NCI-H2196 treated with DMSO at 0.1 percent for 48 hours (cell line): ENCODE measurements around the gene EOGT.

ENCODE experiments used
- DNase-seq: peaks from one replicate; lab custom pipeline; 2025; ENCODE audit not compliant: unreplicated experiment; lab: John Stamatoyannopoulos, UW

Gene EOGT

DNA sequence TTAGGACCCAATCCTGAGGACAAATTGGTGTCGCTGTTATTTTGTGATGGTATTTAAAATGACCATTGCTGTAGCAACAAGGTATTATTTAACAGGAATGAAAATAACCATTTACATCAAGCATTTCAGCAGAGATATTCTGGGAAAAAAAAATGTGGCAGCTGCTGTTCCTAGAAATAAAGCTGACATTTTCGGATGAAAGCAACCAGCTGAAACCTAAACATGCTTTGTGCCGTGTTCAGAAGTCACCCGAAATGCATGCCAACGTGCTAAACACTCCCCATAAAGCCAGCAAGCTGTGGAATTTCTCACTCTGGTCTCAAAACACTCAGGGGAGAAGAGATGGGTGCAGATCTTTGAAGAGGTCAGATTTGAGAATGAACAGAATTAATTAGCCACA, 49.6 kb downstream of the EOGT start:
- no peak for DNase-seq

DNA sequence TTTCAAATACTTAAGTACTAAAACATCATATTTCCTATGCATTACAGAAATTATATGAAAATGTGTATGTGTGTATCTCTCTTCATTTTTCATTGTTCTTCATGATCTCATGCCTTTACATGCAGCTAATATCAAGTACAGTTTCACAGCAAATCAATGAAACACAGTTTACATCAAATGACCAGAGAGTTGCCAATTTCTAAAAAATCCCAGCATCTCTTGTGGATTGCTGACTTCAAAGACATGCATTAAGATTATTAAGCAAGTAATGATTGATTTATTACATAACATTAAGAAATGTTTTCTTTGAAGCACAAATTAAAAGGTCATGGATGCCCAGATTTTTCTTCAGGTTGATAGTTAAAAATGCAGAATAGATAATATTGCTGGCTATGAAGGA, 50.1 kb downstream of the EOGT start:
- no peak for DNase-seq

DNA sequence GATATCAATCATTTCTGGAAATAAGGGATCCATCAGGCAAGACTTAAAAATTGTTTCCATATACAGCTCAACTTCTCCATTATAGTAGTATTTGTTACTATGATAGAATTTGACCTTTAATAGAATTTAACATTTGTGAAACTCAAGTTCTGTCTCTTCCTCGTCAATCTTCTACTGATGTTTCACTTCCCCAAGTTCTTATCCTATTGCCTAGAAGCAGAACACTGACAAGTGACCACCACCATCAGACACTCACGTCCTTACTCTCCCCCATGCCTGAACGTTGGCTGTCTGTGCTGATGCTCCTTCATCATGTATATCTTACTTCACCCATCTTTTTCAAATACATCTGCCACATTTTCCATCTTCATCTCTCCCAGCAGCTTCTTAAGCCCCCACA, 54.6 kb downstream of the EOGT start:
- no peak for DNase-seq

DNA sequence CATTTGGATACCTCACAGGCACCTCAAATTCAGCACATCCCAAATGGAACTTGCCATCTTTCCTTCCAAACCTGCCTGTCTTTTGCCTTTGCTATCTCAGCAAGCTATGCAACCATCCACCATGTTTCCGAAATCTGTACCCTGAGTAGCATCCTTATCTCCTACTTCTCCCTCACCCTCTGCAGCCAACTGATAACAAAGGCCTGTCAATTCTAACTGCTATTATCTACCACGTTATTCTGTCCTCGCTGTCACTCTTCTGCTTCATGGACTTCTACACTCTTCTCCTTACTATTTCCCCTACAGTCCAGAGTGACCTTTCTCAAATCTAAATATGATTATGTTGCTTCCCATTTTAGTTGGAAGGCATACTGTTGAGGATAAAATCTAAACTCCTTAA, 55.6 kb downstream of the EOGT start:
- DNase-seq: no peak

DNA sequence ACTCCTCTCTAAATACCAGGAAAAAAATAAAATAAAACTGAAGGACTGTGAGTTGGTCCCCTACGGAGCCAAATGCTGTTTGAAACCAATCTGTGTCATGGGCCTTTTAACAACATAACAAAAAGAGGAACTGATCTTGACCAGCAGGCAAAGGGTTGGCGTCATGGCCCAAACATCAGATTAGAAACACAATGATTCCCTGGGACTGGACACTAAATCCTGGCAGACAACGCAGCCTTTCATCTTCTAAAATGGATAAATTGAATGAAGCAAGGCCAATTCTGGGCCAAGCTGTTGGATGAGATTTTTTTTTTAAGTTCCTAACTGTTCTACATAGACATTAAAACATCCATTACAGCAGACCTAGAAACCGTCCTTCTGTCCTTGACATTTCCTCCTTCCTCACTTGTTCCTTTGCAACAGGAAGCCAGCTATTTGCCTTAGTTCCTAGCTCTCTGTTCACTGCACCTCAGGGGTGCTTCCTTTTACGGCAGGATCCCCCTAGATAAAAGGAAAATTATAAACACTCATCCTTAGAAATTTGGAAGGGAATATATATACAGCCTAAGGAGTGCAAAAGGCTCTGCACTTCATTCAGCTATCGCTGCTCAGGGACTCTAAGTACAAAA, 59.6 kb downstream of the EOGT start:
- no peak for DNase-seq

DNA sequence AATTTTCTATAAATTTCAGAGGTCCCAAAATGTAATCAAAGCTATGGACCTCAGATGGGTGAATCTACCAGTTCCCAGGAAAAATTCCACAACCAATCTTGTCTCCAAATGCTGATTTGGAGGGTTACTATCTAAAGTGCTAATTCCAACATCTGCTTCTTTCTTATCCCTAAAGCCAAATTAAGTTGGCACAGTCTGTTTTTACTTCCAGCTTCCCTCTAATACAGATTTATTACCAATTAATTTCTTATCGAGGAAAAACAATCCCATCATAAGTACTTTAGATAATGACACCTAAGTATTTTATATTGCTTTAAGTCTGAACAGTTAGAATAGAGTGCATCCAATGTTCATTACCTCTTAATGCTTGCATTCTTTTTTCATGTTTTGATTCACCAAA, 68.3 kb downstream of the EOGT start:
- DNase-seq: no peak

DNA sequence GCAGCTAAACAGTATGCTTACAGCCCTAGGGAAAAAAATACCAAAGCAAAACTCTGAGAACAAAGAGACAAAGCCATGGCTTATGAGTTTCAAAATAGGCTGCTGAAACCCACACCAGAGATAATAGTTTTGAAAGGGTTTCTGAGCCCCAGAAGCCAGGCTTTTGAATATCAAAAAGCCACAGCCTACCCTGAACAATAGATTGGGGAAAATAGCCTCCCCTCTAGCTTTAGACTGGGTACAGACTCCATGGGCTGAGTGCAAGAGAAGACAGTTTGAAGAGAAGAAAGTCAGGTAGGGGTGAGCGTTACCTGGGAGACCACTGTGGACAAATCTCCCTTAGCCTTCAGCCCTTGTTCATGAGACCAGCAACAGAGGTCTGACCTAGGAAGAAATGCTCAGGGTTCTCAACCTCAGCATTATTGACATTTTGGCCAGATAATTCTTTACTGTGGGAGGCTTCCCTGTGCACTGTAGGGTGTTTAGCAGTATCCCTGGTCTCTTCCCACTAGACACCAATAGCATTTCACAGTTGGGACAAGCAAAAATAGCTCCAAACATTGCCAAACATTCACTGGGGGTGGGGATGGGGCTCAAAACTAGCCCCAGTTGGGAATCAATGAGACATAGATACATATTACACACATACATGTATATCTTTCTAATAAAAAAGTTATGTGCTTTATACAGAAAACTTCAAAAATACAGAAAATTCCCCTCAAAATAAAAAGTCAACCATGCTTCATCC, 69.6 kb downstream of the EOGT start:
- no peak for DNase-seq

DNA sequence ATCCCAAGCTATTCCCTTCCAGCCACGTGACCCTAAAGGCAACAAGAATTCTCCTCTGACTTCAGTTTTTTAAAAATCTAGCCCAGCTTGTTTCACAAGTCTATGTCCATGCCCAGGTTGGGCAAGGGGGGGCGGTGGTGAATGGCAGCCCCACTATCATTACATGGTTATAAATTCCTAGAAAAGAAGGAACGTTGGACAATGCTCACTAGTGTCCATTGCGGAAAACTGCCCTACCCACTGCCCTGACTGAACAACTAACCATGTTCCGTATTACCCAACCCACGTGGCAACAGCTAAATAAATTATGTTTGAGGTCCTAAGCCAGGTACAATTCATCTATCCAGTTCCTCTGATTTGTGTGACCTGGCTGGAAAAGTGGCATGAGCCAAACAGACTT, 72.4 kb downstream of the EOGT start:
- no peak for DNase-seq

DNA sequence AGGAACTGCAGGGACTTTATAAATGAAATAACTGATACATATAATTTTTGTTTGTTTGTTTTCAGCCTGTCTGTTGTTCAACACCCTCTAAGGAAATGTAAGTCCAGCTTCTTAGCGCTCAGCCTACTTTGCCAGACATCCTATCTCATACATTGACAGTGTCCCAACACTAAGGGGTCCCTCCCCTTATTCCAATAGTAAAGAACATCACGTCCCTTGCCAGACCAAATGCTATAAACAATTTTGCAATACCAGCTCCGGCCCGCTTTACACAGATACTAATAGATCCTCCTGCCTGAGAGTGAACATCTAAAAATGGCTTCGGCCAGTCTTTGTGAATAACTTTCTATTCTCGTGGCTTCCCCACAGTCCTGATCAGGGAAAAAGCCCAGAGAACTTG, 76.6 kb downstream of the EOGT start:
- no peak for DNase-seq

DNA sequence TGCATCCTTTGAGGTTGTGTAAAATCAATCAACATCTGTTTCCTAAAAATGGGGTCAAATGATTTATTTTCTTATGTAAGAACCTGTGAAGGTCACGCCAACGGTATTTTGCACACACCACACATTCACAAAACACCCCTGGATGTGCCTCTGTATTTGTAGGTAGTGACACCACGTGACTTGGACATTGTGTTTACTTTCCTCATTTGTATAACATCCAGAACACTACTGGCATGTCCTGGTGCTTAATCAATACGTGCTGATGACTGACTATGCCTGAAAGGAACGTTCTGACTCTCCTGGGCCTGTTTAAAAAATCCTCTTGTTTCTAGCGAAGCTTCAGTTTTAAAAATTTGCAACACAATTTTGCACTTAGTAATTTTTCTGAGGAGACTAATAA, 77.7 kb downstream of the EOGT start:
- DNase-seq: no peak

DNA sequence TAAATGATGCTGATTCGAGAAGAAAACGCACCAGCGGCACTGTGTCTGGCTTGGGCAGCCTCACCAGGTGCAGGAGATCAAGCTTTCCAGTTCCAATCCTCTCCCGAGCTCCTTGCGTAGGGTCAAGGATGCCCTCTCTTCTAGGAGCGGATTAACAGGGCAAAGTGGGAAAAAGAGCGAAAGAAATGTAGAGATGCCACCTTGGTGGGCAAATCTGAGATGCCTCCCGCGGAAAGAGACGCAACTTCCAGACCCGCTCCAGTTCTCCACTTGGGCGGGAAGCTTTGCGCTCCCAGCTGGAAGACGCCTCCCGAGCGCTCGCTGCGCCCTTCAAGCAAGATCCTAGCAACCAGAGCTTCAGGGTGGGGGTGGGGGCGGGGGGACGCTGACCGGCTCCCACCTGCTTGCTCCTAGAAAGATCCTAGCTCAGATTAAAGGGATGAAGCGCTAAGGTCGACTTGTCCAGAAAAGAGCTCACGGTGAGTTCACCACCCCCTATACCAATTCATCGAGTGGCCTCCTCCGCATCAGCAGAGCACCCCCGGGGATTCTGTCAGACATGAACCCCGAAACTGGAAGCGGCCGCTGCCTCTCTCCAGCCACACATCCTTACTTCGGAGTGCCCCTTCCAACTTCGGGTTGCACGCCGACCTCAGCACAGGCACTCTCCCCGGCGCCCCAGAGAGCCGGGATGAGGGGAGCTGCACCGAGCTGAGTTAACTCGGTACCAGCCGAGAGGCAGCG, 81.9 kb downstream of the EOGT start:
- DNase-seq: no peak
